Fibroblast of upper back skin (primary cell): ENCODE results near the gene WDR11.

Source experiments
- DNase-seq: peaks from one replicate; pipeline ENCODE4 v3.0.0-alpha.2; 2013

Gene WDR11

GRCh38 chr10:120946497-120946896 lies 95.3 kb downstream of the WDR11 start:
- DNase-seq: no peak

GRCh38 chr10:120948889-120949608 lies 97.9 kb downstream of the WDR11 start:
- peak; percentile 66 for DNase-seq

DNA sequence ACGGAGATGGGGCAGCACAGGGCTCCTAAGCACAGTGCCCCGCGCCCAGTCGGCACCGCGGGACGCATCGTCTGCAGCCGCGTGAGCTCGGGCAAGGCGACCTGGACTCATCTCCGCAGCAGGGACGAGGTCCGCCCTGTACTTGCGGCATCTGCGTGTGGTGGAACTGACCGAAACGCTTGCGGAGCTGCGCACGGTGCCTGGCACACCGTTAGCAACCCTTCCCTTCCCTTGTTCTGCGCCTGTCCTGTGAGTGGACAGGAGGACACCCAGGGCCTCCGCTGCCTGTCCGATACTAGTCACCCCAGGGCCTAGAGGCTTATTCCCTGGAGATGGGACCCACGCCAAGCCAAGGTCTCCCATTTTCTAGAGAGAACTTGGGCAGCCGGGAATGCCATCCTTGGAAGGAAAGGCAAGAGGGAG lies 98.5 kb downstream of the WDR11 start:
- DNase-seq: no peak

DNA sequence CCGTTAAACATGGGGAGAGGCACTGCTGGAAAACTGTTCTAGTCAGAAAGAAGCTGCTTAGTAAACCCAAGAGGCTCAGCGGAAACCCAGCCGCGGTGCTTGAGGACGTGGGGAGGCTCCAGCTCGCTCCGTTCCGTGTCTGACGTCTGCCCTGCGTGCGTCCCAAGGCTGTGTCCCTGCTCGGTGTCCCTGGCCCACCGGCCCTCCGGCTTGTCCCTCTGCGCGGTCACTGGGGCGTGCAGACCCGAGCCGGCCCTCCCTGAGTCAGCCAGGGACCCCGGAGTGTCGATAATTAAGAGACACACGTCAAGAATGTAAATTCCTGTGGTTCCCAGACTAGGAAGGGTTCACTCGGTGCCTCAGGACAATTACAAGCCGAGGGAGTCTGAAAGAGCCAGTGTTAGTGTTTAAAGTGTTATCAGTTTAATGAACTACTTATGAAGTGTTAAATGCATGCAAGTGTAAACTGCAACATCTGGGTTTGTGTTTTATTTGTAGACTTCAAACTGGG lies 98.9 kb downstream of the WDR11 start:
- peak; percentile 28 for DNase-seq

DNA sequence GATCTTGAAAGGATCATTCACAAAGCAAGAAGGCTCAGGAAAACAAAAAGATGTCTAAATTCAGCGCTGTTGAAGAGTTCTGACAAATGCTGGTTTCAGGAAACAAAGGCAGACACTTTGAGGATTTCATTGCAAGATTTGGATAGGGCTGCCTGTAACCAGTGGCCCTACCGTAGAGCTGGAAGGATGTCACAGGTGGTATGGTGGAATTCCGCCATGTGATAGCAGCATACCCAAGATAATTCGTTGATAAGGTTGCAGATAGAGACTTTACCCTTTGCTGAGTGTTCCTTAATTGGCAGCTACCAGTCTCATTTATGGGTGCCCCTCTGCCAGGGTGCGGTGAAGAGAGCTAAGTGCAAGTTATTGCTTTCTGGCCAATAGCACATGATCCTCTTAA lies 100.1 kb downstream of the WDR11 start:
- no peak for DNase-seq

GRCh38 chr10:120953897-120954296 lies 102.7 kb downstream of the WDR11 start:
- no peak for DNase-seq
